KMS-11 (cell line): ENCODE measurements around the gene MAPK8IP2.

Source experiments
- H2AFZ ChIP-seq: fragments of 200-600 bp; sonication (generic); 2 replicates; pipeline ENCODE4 v1.6.1; 2016; ENCODE audit warnings: antibody characterized with exemption, mixed run types, low read depth
- H3K27ac ChIP-seq: fragments of 200-600 bp; sonication (generic); 2 replicates; pipeline ENCODE4 v1.6.1; 2016; ENCODE audit warnings: mild to moderate bottlenecking, mixed run types
- H3K27me3 ChIP-seq: fragments of 200-600 bp; sonication (generic); 2 replicates; pipeline ENCODE4 v1.6.1; 2017; ENCODE audit warnings: mild to moderate bottlenecking, low read depth, mixed run types, moderate library complexity; ENCODE audit not compliant: insufficient read depth
- H3K36me3 ChIP-seq: fragments of 200-600 bp; sonication (generic); 2 replicates; pipeline ENCODE4 v1.6.1; 2017; ENCODE audit warnings: mild to moderate bottlenecking, mixed run types; ENCODE audit not compliant: insufficient read depth
- H3K4me1 ChIP-seq: fragments of 200-600 bp; sonication (generic); 2 replicates; pipeline ENCODE4 v1.6.1; 2016; ENCODE audit warnings: mild to moderate bottlenecking, low read depth, mixed run types; ENCODE audit not compliant: poor library complexity, severe bottlenecking
- H3K4me2 ChIP-seq: fragments of 200-600 bp; sonication (generic); 2 replicates; pipeline ENCODE4 v1.7.0; 2016; ENCODE audit warnings: mild to moderate bottlenecking, mixed run types
- H3K4me3 ChIP-seq: fragments of 200-600 bp; sonication (generic); IDR thresholded peaks from 2 replicates; pipeline ENCODE4 v1.6.1; 2017; ENCODE audit warnings: low read depth, low read length, mixed read lengths; ENCODE audit not compliant: insufficient read depth
- H3K79me2 ChIP-seq: fragments of 200-600 bp; sonication (generic); 2 replicates; pipeline ENCODE4 v1.6.1; 2016; ENCODE audit warnings: low read depth, mixed run types; ENCODE audit not compliant: insufficient read depth
- H3K9ac ChIP-seq: fragments of 200-600 bp; sonication (generic); 2 replicates; pipeline ENCODE4 v1.6.1; 2016; ENCODE audit warnings: mild to moderate bottlenecking, mixed run types
- H4K20me1 ChIP-seq: fragments of 200-600 bp; sonication (generic); 2 replicates; pipeline ENCODE4 v1.6.1; 2016; ENCODE audit warnings: mild to moderate bottlenecking, mixed run types; ENCODE audit not compliant: insufficient read depth
- CTCF ChIP-seq: fragments of 200-600 bp; sonication (generic); conservative IDR thresholded peaks from 2 replicates; pipeline ENCODE4 v1.6.1; 2017; ENCODE audit warnings: low read depth, mild to moderate bottlenecking, antibody characterized with exemption, low read length, moderate library complexity, mixed read lengths

The MAPK8IP2 gene

GRCh38 chr22:50569041-50569459 is 31.5 kb upstream of the MAPK8IP2 start:
- Histone ChIP-seq H3K9ac (no peak overlapping the region), H4K20me1 (no peaks in the 10 kb centered on the region), H3K79me2 (no peaks in the 10 kb centered on the region), H3K36me3 (no peaks in the 10 kb centered on the region), H3K4me1 (no peaks in the 10 kb centered on the region), H2AFZ (no peak overlapping the region), H3K27ac (no peak overlapping the region), H3K27me3 (no peaks in the 10 kb centered on the region), H3K4me2 (no peak overlapping the region), H3K4me3 (no peak overlapping the region)
- no peak for TF ChIP-seq CTCF

- H3K4me2 ChIP-seq, result no peak overlapping the region
- H3K36me3 ChIP-seq, result no peaks in the 10 kb centered on the region
- no peak overlapping the region for H3K9ac ChIP-seq
- H4K20me1 ChIP-seq, result no peaks in the 10 kb centered on the region
- TF ChIP-seq CTCF, result no peak
- no peak overlapping the region for H3K27ac ChIP-seq
- H2AFZ ChIP-seq, result no peak overlapping the region
- no peaks in the 10 kb centered on the region for H3K4me1 ChIP-seq
- no peaks in the 10 kb centered on the region for H3K79me2 ChIP-seq
- H3K4me3 ChIP-seq, result no peak overlapping the region
- no peaks in the 10 kb centered on the region for H3K27me3 ChIP-seq
These were observed 30.6 kb upstream of the MAPK8IP2 start for GRCh38 chr22:50569896-50570535.

GRCh38 chr22:50570861-50571260 is 29.7 kb upstream of the MAPK8IP2 start:
- no peak for TF ChIP-seq CTCF
- H4K20me1 ChIP-seq, result no peaks in the 10 kb centered on the region
- no peaks in the 10 kb centered on the region for H3K27me3 ChIP-seq
- H3K4me1 ChIP-seq, result no peaks in the 10 kb centered on the region
- no peak overlapping the region for H3K9ac ChIP-seq
- H3K4me2 ChIP-seq, result no peak overlapping the region
- no peaks in the 10 kb centered on the region for H3K36me3 ChIP-seq
- H2AFZ ChIP-seq, result no peak overlapping the region
- no peak overlapping the region for H3K4me3 ChIP-seq
- H3K79me2 ChIP-seq, result no peaks in the 10 kb centered on the region
- H3K27ac ChIP-seq, result no peak overlapping the region

DNA sequence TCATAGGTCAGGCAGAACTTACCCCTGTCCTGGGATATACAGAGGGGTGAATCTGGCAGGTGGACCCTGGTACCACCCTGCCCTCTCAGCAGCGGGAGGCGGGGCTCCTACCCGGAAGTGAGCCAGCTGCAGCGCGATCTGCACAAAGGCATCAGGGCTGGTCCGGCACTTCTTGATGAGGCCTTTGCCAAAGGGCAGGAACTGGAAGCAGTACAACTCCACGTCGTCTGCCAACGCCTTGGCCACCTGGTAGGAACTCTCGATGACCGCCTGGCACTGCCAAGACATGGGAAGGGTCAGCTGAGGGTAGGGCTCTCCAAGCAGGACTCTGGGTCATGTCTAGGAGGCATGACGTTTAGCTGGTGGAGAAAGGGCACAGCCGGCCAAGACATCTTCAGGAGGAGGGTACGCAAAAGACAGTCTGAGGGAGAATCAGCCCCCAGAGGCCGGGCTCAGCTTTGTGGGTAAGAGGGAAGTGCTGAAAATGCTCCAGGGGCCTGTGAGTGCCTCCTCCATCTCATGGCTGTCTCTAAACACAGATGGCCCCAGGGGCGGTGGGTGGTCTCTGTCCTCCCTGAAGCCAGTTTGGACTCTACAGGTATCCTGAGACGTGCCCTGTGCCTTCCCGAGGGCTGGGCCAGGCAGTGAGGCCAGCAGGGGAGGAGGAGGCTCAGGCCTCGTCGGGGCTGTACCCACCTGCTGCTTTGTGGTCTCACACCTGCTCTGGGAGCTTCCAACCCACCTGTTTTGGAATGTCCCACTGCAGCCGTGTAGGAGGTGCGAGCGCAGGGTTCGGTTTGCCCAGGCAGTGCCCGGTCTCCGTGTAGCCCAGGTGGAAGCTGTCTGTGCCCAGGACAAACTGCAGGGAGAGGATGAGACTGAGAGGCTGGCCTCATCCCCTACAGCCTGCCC is 29.1 kb upstream of the MAPK8IP2 start:
- Histone ChIP-seq H3K9ac (no peak overlapping the region), H4K20me1 (no peaks in the 10 kb centered on the region), H3K27me3 (no peaks in the 10 kb centered on the region), H3K4me3 (no peak overlapping the region), H3K4me1 (no peaks in the 10 kb centered on the region), H3K27ac (no peak overlapping the region), H3K4me2 (no peak overlapping the region), H3K36me3 (no peaks in the 10 kb centered on the region), H2AFZ (no peak overlapping the region), H3K79me2 (no peaks in the 10 kb centered on the region)
- no peak for TF ChIP-seq CTCF
